Measurements from ENCODE around the gene CLDN5.

- TF ChIP-seq POLR2AphosphoS5 (IDR thresholded peaks at IDR 0.05) = no peak
- TF ChIP-seq CTCF (IDR thresholded peaks at IDR 0.05; ENCODE audit: poor library complexity, severe bottlenecking) = no peak
- TF ChIP-seq TAF1 (IDR thresholded peaks at IDR 0.05; ENCODE audit: low read depth) = no peak
- no peak for TF ChIP-seq RAD21 (conservative IDR thresholded peaks at IDR 0.05)
- no peak for TF ChIP-seq MXI1 (conservative IDR thresholded peaks at IDR 0.05; ENCODE audit: poor library complexity, severe bottlenecking)
- TF ChIP-seq EP300 (conservative IDR thresholded peaks at IDR 0.05; ENCODE audit: poor library complexity, severe bottlenecking) = no peak
- no peak for TF ChIP-seq EZH2 (IDR thresholded peaks at IDR 0.05; ENCODE audit: borderline replicate concordance, insufficient read depth, low read length, poor library complexity, severe bottlenecking)
- TF ChIP-seq REST (IDR thresholded peaks at IDR 0.05; ENCODE audit: borderline replicate concordance) = no peak
- TF ChIP-seq SMC3 (conservative IDR thresholded peaks at IDR 0.05; ENCODE audit: poor library complexity) = no peak
These were observed 6.1 kb downstream of the CLDN5 start for GRCh38 chr22:19517919-19518611.
